Lung (tissue), 12 donors: ENCODE results near the gene TBC1D8. TPM values are rescaled to one million over a fixed set of nuclear protein-coding genes. Genes with fewer than 3 reads are reported as not detected.
A peak's percentile ranks its signal among the peaks of the same experiment; 100 is the strongest.

Source experiments
- ATAC-seq: fragments of 200-7000 bp; cut with Tn5 transposase; one replicate; pipeline ENCODE4 v1.9.1; 2020; ENCODE audit warnings: moderate number of reproducible peaks; ENCODE audit not compliant: insufficient read depth, low FRiP score
- DNase-seq, 3 donors: peaks; one replicate each; pipeline ENCODE4 v3.0.0-alpha.2; 2013 to 2017
- H3K27ac ChIP-seq, 2 donors: one replicate each; pipeline ENCODE4 v1.5.1; 2013; ENCODE audit warnings: mild to moderate bottlenecking in 2 of 2, moderate library complexity in 2 of 2, control low read depth in 1 of 2, inconsistent platforms in 1 of 2, low read depth in 1 of 2, low read length in 1 of 2
- H3K27me3 ChIP-seq, 3 donors: one replicate each; pipeline ENCODE4 v1.5.1; 2013; ENCODE audit warnings: low read length in 2 of 3; ENCODE audit not compliant: control insufficient read depth in 3 of 3, insufficient read depth in 3 of 3
- H3K36me3 ChIP-seq, 4 donors: one replicate each; pipeline ENCODE4 v1.5.1; 2013; ENCODE audit warnings: low read length in 4 of 4, mild to moderate bottlenecking in 1 of 4, moderate library complexity in 1 of 4; ENCODE audit not compliant: control insufficient read depth in 4 of 4, insufficient read depth in 4 of 4
- H3K4me1 ChIP-seq, 5 donors: one replicate each; pipeline ENCODE4 v1.5.1; 2013; ENCODE audit warnings: low read length in 5 of 5, mild to moderate bottlenecking in 2 of 5, moderate library complexity in 1 of 5; ENCODE audit not compliant: control insufficient read depth in 5 of 5, insufficient read depth in 5 of 5
- H3K4me3 ChIP-seq: one replicate; pipeline ENCODE4 v1.5.1; 2013; ENCODE audit warnings: mild to moderate bottlenecking, control low read depth, moderate library complexity
- H3K9ac ChIP-seq, 2 donors: one replicate each; pipeline ENCODE4 v1.5.1; 2013; ENCODE audit warnings: low read length in 2 of 2, control low read depth in 1 of 2; ENCODE audit not compliant: insufficient read depth in 1 of 2
- H3K9me3 ChIP-seq, 4 donors: one replicate each; pipeline ENCODE4 v1.5.1; 2013; ENCODE audit warnings: low read length in 3 of 4, mild to moderate bottlenecking in 1 of 4, moderate library complexity in 1 of 4; ENCODE audit not compliant: control insufficient read depth in 4 of 4, insufficient read depth in 3 of 4
- CTCF ChIP-seq: IDR thresholded peaks from 2 replicates; pipeline ENCODE4 v1.5.1; 2012; ENCODE audit warnings: mild to moderate bottlenecking; ENCODE audit errors: control extremely low read depth, extremely low read depth
- WGBS, 2 donors: extraction: QIAGEN DNeasy Blood & Tissue Kit; methylation state at CpG; one replicate each; pipeline ENCODE4 v1.1.7; 2013; 5-methylcytosine and 5-hydroxymethylcytosine counted together
- polyA plus RNA-seq, 2 donors: library from polyadenylated mRNA; stranded (reverse); fragments of 200-250 nt; gene quantifications; one replicate each; pipeline ENCODE4 v1.2.1, GENCODE V29; 2013
- total RNA-seq, 2 donors: library from RNA; depleted of rRNA in 1 of 2; stranded (reverse); fragments of >200 nt in 1 of 2; gene quantifications; one replicate each; pipeline ENCODE4 v1.2.1, GENCODE V29; 2014 to 2021
- donor health status: control.
- donor health status: control.
- donor health status: Bipolar disorder and iron deficiency.
- donor health status: healthy.
- donor health status: DM: yes; HTN: yes; CAD: no.

Gene TBC1D8
- total and polyA plus RNA-seq, 4 donors: 15.8 to 40.7 (median 29.7) TPM

GRCh38 chr2:101151859-101152271 is 683 bp upstream of the TBC1D8 start:
- DNase-seq (peak in 1 of 3 donors; percentile 23), ATAC-seq (no peak)
- Histone ChIP-seq H3K36me3 (no peaks in the 10 kb centered on the region), H3K4me1 (peaks cover 0 to 31% (median 11%) of the 10 kb centered on the region in 5 donors), H3K9me3 (no peaks in the 10 kb centered on the region), H3K4me3 (peak overlapping the region; percentile 10), H3K9ac (peak overlapping the region; percentile 7 to 72), H3K27me3 (no peaks in the 10 kb centered on the region), H3K27ac (peak overlapping the region; percentile 80 to 81)
- no peak for TF ChIP-seq CTCF
- 1 to 2% methylated on average over 14 of the region's 14 CpGs for WGBS, 2 donors

GRCh38 chr2:101150306-101151145 is 656 bp downstream of the TBC1D8 start:
- Histone ChIP-seq H3K9ac (no peak overlapping the region), H3K27ac (peak overlapping the region; percentile 73 to 93), H3K4me3 (peak overlapping the region; percentile 88), H3K9me3 (no peaks in the 10 kb centered on the region), H3K36me3 (no peaks in the 10 kb centered on the region), H3K4me1 (peaks cover 0 to 31% (median 12%) of the 10 kb centered on the region in 5 donors), H3K27me3 (no peaks in the 10 kb centered on the region)
- DNase-seq (peak in 2 of 3 donors; percentile 21 to 25), ATAC-seq (no peak)
- no peak for TF ChIP-seq CTCF
- WGBS, 2 donors: 3 to 4% methylated on average over 54 to 76 of the region's 76 CpGs

GRCh38 chr2:101149241-101150192 is 1.7 kb downstream of the TBC1D8 start:
- H3K9ac ChIP-seq: no peak overlapping the region
- H3K27ac ChIP-seq: peak overlapping the region; percentile 12 to 76
- no peaks in the 10 kb centered on the region for H3K9me3 ChIP-seq
- no peaks in the 10 kb centered on the region for H3K27me3 ChIP-seq
- peaks cover 0 to 31% (median 15%) of the 10 kb centered on the region in 5 donors for H3K4me1 ChIP-seq
- WGBS, 2 donors: 72 to 79% methylated on average over 21 of the region's 21 CpGs
- TF ChIP-seq CTCF: no peak
- H3K4me3 ChIP-seq: peak overlapping the region; percentile 25
- ATAC-seq (no peak), DNase-seq (peak in 1 of 3 donors; percentile 25)
- H3K36me3 ChIP-seq: no peaks in the 10 kb centered on the region
